Kidney (tissue), 22 donors: ENCODE data around the gene GGT5. TPM values are rescaled to one million over a fixed set of nuclear protein-coding genes. Genes with fewer than 3 reads are reported as not detected.
"Not testable (repeated sequence)": the region's sequence is repeated elsewhere in the genome, so short reads cannot be mapped to it uniquely, and the experiment has no call there.

Experiments
- DNase-seq, 5 donors: peaks; one replicate each; pipeline ENCODE4 v3.0.0-alpha.2; 2013 to 2020
- FAIRE-seq: peaks from 2 replicates; lab custom pipeline; 2012; peaks lifted over from hg19 to GRCh38; lab: Jason Lieb, UNC
- H3K27ac ChIP-seq, 2 donors: one replicate each; pipeline ENCODE4 v1.7.0; 2013; ENCODE audit warnings: low read depth in 2 of 2, low read length in 2 of 2, inconsistent platforms in 1 of 2
- H3K27me3 ChIP-seq: one replicate; pipeline ENCODE4 v1.7.1; 2013; ENCODE audit warnings: low read length, inconsistent platforms; ENCODE audit not compliant: control insufficient read depth, insufficient read depth
- H3K36me3 ChIP-seq, 3 donors: one replicate each; pipeline versions ENCODE4 v1.7.0 to v1.7.1; 2013; ENCODE audit warnings: low read length in 3 of 3, control low read depth in 1 of 3, inconsistent platforms in 1 of 3; ENCODE audit not compliant: insufficient read depth in 3 of 3, control insufficient read depth in 2 of 3
- H3K4me1 ChIP-seq, 3 donors: one replicate each; pipeline versions ENCODE4 v1.7.0 to v1.7.1; 2013; ENCODE audit warnings: low read length in 3 of 3, inconsistent platforms in 1 of 3, low read depth in 1 of 3; ENCODE audit not compliant: control insufficient read depth in 2 of 3, insufficient read depth in 2 of 3
- H3K4me3 ChIP-seq, 3 donors: one replicate each; pipeline versions ENCODE4 v1.7.0 to v1.8.1; 2013; ENCODE audit warnings: low read length in 3 of 3, control low read depth in 1 of 3, inconsistent platforms in 1 of 3
- H3K9ac ChIP-seq, 3 donors: one replicate each; pipeline versions ENCODE4 v1.7.0 to v1.7.1; 2013; ENCODE audit warnings: low read length in 3 of 3, control low read depth in 1 of 3, inconsistent platforms in 1 of 3
- H3K9me3 ChIP-seq, 3 donors: one replicate each; pipeline versions ENCODE4 v1.7.0 to v1.7.1; 2013; ENCODE audit warnings: low read length in 3 of 3, control low read depth in 1 of 3, inconsistent platforms in 1 of 3; ENCODE audit not compliant: control insufficient read depth in 2 of 3, insufficient read depth in 1 of 3
- CTCF ChIP-seq: IDR thresholded peaks from 3 replicates; pipeline ENCODE4 v1.5.1; 2012; ENCODE audit warnings: mild to moderate bottlenecking, moderate library complexity, borderline replicate concordance; ENCODE audit not compliant: insufficient read depth; ENCODE audit errors: extremely low read depth
- intact Hi-C: fragments of 100-400 bp; cut with DNase I; formaldehyde crosslinking; loops from one replicate; pipeline ENCODE4 v1.11.1; 2022
- long read RNA-seq, 10 donors: library from polyadenylated mRNA in 1 of 10; unstranded in 1 of 10; transcript quantifications; one replicate each; pipeline ENCODE4 v2.0.0 and lab custom pipeline, GENCODE V29; 2021 to 2026
- polyA plus RNA-seq: library from polyadenylated mRNA; stranded (reverse); fragments of 350-450 nt; fragmentation: Illumina TruSeq; extraction: RNeasy Lipid Tissue Mini Kit (QIAGEN cat#74804); gene quantifications from one replicate; pipeline ENCODE4 v1.2.3, GENCODE V29; 2014; ENCODE audit warnings: low read depth, low replicate concordance; ENCODE audit not compliant: insufficient read depth
- total RNA-seq: library from RNA; stranded (reverse); fragmentation: NEBNext Ultra II Directional; extraction: Animal tissue kit (Norgen Biotek cat#: 25700); gene quantifications from one replicate; pipeline ENCODE4 v1.2.1, GENCODE V29; 2021
- donor health status: control.
- donor health status: control.
- donor health status: control.
- donor health status: control.
- donor health status: control.
- donor health status: DM: yes; HTN: yes; CAD: no.
- donor health status: Normal renal cell carcinoma (clear cell type).

GGT5 gene
- total RNA-seq (103 TPM), polyA plus RNA-seq (63.2 TPM)
- long read RNA-seq, donor 1 = 0 reads
- long read RNA-seq, donor 2, full-length matches to known transcripts = 1 of 1 reads
- long read RNA-seq, donor 2, partial matches to known transcripts = 0 of 1 reads
- long read RNA-seq, donor 2, other reads (novel, unspliced or antisense) = 0 of 1 reads
- long read RNA-seq, donor 3 = 0 reads
- long read RNA-seq, donor 4, full-length matches to known transcripts = 2 of 2 reads
- long read RNA-seq, donor 4, partial matches to known transcripts = 0 of 2 reads
- long read RNA-seq, donor 4, other reads (novel, unspliced or antisense) = 0 of 2 reads
- long read RNA-seq, donor 5 = 0 reads
- long read RNA-seq, donor 6 = 0 reads
- long read RNA-seq, donor 7, full-length matches to known transcripts = 70 of 144 reads
- long read RNA-seq, donor 7, partial matches to known transcripts = 38 of 144 reads
- long read RNA-seq, donor 7, other reads (novel, unspliced or antisense) = 36 of 144 reads
- long read RNA-seq, donor 8, full-length matches to known transcripts = 5 of 5 reads
- long read RNA-seq, donor 8, partial matches to known transcripts = 0 of 5 reads
- long read RNA-seq, donor 8, other reads (novel, unspliced or antisense) = 0 of 5 reads
- long read RNA-seq, donor 9, full-length matches to known transcripts = 1 of 1 reads
- long read RNA-seq, donor 9, partial matches to known transcripts = 0 of 1 reads
- long read RNA-seq, donor 9, other reads (novel, unspliced or antisense) = 0 of 1 reads
- long read RNA-seq, donor 10, partial matches to known transcripts = 0 of 1 reads
- long read RNA-seq, donor 10, other reads (novel, unspliced or antisense) = 0 of 1 reads

GRCh38 chr22:24245030-24245431 lies at the start of gene GGT5:
Gene GGT5, minus strand, starts transcription at chr22:24245082. Its CDS starts 357 bp downstream, at chr22:24244725.
- H3K36me3 ChIP-seq, FAIRE-seq, H3K9me3 ChIP-seq, intact Hi-C loops, H3K27me3 ChIP-seq: not testable (repeated sequence)
- Histone ChIP-seq H3K4me3 (peak within 1 kb of the TSS; percentile 43 to 56 (median 51)), H3K9ac (peak within 1 kb of the TSS in 1 of 3 donors; percentile 26), H3K4me1 (peaks cover 0 to 11% (median 5%) of the 10 kb centered on the region in 3 donors), H3K27ac (peak within 1 kb of the TSS; percentile 43 to 53)
- DNase-seq = peak in 2 of 5 donors; percentile 39 to 87

- DNase-seq, H3K27me3 ChIP-seq, H3K4me3 ChIP-seq, intact Hi-C loops, H3K27ac ChIP-seq, FAIRE-seq, H3K9ac ChIP-seq, H3K36me3 ChIP-seq, H3K9me3 ChIP-seq: not testable (repeated sequence)
- H3K4me1 ChIP-seq = peaks cover 4 to 22% (median 15%) of the 10 kb centered on the region in 3 donors
Observed at GRCh38 chr22:24292202-24292830, 47.4 kb upstream of the GGT5 start.

GRCh38 chr22:24291515-24292201 lies 46.8 kb upstream of the GGT5 start:
- DNase-seq (no peak), FAIRE-seq (no peak)
- peaks cover 4 to 22% (median 15%) of the 10 kb centered on the region in 3 donors for H3K4me1 ChIP-seq
- H3K4me3 ChIP-seq = no peak overlapping the region
- intact Hi-C loops = no loop called here
- no peaks in the 10 kb centered on the region for H3K36me3 ChIP-seq
- no peak overlapping the region for H3K9ac ChIP-seq
- no peaks in the 10 kb centered on the region for H3K9me3 ChIP-seq
- no peak overlapping the region for H3K27ac ChIP-seq
- no peaks in the 10 kb centered on the region for H3K27me3 ChIP-seq
- TF ChIP-seq CTCF = no peak

GRCh38 chr22:24290459-24290858 lies 45.6 kb upstream of the GGT5 start:
- H3K9me3 ChIP-seq = no peaks in the 10 kb centered on the region
- intact Hi-C loops = no loop called here
- no peaks in the 10 kb centered on the region for H3K36me3 ChIP-seq
- no peak overlapping the region for H3K9ac ChIP-seq
- DNase-seq (no peak), FAIRE-seq (no peak)
- H3K27me3 ChIP-seq = no peaks in the 10 kb centered on the region
- TF ChIP-seq CTCF = no peak
- peaks cover 4 to 29% (median 22%) of the 10 kb centered on the region in 3 donors for H3K4me1 ChIP-seq
- peak overlapping the region in 1 of 2 donors; percentile 26 for H3K27ac ChIP-seq
- no peak overlapping the region for H3K4me3 ChIP-seq
